NOMO-1 treated with DMSO at 0.1 percent for 48 hours (cell line): Measurements from ENCODE around the gene CAMK2D.
"Not testable (repeated sequence)": the region's sequence is repeated elsewhere in the genome, so short reads cannot be mapped to it uniquely, and the experiment has no call there.

Experiments
- DNase-seq: peaks from one replicate; lab custom pipeline; 2025; ENCODE audit not compliant: unreplicated experiment; lab: John Stamatoyannopoulos, UW

CAMK2D gene

DNA sequence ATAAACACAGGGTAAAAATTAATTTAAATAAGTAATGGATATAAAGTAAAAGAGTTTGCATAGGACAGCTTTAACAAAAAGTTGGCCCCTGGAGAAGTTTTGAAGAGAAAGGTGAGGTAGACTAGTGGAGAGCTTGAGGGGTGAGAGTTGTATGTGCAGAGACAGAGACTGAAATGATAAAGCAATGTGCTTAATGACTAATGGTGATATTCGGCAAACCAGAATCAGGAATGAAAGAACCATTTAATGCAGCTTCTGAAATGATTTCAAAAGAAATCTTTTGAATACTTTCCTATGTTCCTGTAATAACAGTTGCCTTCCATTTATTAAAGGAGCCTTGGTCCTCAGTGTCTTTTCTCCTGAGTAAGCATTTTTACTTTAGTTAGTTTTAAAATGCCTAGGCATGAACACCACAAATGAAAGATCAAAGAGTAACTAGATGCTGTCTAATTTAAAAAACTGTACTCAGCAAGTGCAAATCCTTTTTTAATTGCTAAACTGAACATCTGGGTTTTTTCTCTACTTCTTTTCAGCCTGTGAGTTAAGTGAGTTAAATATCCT, 28.5 kb downstream of the CAMK2D start:
- no peak for DNase-seq

DNA sequence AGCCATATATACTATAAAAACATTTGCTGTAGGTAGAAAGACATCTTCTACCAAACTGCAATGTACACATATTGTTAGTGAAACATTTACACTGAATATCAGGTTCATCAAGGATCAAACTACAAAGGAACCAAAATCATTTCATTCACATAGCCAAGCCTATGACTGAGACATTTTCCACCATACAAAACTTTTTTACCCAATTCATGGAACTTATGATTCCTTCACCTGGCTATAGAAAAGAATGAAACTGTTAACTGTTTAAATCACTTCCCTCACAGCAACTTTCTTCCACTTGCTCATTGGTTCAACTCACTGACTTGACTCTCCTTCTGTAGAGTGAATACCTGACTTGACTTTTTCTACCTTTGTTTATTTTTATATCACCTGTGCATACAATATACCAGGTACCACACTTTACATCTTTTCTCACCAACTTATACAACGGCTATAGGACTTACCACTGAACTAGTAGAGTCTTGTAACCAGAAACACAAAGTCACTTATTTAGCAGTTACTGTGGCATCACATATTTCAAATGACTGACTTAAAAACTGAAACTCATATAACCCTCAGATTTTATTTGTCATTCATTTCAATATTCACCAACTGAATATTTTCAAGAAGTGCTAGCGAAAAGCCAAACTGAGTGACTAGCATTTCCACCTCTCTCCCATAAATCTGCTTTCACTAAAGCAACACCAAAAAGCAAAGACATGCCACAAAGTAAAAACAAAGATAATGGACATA, 30.9 kb downstream of the CAMK2D start:
- DNase-seq, result no peak

DNA sequence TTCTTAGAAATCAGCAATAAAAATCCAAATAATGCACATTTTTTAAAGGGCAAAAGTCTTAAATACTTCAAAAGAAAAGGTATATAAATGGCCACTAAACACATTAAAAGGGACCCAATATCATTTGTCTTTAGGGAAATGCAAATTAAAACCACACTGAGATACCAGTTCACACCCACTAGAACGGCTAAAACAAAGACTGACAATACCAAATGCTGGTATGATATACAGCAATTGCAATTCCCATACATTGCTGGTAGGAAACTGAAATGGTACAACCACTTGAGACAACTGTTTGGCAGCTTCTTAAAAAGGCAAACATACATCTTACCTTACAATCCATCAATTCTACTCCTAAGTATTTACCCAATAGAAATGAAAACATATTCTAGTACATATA, 33.7 kb downstream of the CAMK2D start:
- no peak for DNase-seq

DNA sequence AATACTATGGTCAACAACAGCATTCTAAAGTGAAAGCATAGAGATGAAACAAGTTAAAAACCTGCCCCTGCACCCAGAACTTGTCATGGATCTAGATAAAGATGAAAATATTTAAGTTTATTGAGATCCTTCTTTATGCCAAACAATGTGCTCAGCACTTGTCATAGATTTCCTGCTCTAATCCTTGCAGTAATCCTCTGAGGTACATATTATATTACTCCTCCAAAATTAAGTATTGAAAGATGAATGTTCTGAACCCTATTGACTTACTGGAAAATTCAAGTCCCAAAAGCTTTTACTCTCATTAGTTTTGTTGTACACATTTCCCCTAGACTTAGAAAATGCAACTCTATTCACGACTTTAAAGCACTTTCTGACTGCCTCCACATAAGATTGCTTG, 35.6 kb downstream of the CAMK2D start:
- DNase-seq, result no peak

DNA sequence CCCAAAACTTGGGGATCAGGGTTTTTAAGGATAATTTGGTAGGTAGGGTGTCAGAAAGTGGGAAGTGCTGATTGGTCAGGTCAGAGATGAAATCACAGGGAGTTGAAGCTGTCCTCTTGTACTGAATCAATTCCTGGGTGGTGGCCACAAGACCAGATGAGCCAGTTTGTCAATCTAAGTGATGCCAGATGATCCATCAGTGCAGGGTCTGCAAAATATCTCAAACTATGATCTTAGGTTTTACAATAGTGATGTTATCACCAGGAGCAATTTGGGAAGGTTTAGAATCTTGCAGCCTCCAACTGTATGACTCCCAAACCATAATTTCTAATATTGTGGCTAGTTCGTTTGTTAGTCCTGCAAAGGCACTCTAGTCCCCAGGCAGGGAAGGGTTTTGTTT, 43.3 kb downstream of the CAMK2D start:
- no peak for DNase-seq

DNA sequence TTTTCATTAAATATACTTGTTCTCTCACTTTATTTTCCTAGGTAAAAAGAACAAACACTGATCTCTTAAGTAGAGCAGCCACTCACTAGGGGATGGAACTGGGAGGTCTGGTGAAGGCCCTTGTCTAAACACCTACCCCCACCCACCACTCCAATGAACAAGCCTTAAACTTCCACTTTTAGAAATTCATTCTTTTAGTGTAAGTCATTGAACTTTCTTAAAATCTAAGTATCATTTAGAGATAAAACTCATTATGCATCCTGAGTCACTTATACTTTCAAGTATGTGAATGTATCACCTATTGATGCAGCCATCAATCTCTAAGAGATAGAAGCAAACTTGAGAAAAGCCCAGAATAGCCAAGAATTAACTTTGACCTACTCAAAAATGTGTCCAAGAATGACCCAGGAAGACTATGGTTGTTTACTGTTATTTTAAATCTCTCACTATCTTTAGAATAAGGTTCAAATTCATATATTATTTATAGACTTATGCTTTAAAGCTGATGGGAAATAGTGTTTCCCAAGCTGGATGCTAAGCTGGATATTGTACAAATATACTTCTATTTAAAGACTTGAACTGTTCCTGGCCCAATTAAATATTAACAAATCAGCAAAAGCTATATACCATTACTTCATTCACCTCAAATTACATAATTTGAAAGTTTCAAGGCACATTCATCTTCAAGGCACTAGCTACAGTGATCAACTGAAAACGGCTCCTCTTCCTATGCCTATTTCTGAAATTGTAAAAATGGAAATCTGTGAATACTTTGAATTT, 49.5 kb downstream of the CAMK2D start:
- no peak for DNase-seq

DNA sequence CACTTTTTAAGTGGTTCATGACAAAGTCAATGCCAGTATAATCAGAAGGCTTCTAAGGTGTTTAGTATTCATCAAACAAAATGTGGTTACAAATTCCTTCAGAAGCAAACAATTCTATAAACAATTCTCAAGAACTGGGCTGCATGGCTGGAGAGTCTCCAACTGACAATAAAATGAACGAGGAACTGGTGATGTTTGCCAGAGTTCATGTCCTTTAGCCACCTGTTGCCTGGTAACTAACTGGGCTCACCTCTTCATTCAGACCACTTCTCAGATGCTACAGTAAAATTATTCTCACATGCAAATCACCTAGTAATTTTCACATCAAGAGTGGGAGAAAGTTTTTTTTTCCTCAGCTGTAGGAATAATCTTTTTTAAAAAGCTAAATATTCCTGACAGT, 53.3 kb downstream of the CAMK2D start:
- DNase-seq, result no peak

DNA sequence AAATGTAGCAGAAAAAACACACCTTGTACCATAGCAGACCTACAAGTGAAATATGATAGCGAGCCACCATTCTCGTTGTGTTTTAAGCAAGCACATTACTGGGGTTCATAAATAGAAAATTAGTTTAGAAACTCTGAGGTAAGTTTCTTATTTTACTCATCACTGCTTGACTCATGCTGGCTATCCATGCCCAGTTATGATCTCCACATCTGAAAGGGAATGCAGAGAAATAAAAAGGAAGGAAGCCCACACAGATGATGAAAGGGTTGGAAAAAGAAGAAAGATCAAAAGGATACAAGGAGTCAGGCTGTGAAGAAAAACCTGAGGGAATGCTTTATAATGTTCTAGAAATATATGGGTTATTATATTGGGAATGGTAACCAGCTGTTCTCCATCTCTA, 54.5 kb downstream of the CAMK2D start:
- DNase-seq, result no peak

DNA sequence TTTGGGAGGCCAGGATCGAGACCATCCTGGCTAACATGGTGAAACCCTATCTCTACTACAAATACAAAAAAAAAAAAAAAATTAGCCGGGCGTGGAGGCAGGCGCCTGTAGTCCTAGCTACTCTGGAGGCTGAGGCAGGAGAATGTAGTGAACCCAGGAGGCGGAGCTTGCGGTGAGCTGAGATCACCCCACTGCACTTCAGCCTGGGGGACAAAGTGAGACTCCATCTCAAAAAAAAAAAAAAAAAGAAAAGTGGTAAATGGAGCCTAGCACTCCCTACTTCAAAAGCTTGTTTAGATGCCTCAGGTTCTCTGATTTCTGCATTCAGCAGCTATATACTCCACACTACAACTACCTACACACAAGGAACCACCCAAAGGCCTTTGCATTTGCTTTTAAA, 56.4 kb downstream of the CAMK2D start:
- not testable (repeated sequence) for DNase-seq

DNA sequence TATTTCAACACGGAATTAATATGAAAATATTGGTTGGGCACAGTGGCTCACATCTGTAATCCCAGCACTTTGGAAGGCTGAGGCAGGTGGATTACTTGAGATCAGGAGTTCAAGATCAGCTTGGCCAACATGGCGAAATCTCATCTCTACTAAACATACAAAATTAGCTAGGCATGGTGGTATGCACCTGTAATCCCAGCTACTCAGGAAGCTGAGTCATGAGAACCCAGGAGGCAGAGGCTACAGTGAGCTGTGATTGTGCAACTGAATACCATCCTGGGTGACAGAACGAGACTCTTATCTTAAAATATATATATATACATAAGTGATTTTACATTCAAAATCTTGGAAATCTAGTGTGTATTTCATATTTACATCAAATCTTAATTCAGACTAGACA, 58.9 kb downstream of the CAMK2D start:
- not testable (repeated sequence) for DNase-seq

DNA sequence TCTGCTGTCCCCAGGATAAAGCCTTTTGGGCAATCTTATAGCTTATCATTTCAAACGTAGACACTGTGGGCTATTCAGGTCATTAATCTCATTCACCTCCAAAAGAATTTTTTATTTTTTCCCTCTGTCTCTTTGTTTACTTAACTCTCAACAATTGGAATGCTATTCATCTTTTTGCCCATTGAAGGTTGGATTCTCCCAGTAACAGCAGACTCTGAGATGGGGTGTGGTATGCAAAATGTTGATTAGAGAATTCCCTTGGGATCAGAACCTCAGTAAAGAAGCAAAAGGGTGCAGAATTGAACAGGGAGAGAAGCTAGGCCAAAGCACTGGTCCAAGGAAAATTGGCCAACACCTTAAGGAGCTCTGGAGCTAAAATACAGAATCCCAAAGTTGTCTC, 60.4 kb downstream of the CAMK2D start:
- DNase-seq, result no peak

DNA sequence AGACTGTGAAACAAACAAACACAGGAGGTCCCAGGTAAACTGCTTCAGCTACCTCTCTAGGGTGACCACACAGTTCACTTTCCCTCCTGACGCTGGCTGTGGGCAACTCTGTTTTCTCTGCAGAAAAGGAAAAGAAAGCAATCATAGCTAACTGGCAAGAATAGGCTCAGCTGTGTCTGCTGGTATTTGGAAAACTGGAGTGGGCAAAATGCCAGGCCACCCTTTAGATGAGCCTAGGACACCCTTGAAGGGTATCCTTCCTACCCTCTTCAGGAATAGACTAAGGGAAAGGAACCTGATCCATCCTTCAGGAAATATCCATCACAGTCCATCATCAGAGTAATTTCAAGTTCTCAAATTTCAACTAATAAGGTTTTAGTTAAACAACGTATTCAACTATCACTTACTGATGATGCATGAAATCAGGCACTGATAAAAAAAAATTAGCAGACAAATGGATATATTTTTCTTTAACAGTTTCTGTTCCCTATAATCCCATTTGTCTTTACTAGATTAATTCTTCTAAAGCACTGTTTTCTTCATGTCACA, 60.9 kb downstream of the CAMK2D start:
- DNase-seq, result no peak

DNA sequence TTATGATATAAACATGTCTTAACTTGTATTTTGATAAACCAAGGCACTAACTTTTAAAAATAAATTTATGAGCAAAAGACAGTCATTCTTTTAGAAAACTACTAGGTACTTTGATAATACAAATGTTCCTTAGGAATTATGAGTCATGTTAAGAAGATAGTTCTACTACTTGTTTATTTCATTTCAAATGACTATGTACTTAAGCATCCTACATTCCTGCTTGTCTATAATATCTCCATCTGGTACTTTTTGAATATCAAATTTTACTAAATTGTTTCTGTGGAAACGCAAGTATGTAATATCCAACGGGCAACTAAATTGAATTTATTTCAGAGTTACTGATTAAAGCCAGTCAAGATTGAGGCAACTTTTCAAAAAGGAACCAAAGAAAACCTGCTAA, 61.8 kb downstream of the CAMK2D start:
- DNase-seq, result no peak

DNA sequence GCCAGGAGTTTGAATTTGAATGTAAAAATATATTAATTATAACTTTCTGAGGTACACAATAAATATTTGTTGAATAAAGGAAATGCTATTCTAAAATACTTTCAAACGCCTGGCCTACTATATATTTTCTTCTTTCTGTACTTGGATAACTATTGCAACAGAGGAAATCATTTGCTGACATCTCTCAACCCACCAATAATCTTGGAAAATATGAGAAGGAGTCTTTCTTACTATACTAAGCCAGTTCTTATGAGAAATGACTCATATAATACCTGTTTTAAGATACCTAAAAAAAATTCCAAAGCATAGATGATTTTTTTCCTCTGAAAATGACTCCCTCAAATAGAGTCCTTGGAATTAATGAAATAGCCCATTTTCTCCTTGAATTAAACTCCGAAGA, 64.1 kb downstream of the CAMK2D start:
- DNase-seq, result no peak

DNA sequence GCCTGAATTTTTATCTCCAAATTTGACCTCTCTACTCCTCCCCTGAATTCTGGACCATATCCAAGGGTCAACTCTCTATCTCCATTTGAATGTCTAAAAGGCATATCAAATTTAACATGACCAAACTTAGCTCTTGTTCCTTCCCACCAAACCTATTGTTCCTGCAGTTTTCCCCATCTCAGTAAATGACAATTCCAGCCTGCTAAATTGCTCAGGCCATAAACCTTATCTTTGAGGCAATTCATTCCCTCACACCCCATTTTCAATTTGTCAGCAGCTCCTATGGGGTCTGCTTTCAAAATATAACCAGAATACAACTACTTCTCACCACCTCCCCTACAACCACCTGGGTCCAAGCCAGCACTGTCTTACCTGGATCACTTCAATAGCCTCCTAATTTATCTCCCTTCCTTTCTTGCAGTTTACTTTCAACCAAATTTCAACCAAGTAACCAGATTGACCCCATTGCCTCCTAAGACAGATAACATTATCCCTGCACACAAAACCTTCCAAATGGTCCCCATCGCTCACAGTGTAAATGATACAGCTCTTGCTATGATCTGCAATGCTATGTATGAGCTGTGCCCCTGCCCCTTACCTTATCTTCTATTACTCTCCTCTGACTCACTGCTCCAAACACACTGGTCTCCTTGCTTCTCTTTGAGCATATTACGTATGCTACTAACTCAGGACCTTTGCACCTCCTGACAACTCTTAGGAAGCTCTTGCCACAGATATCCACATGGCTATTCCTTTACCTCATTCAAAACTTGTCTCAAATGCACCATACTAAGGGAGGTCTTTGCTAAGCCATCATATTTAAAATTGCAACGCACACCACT, 66.0 kb downstream of the CAMK2D start:
- no peak for DNase-seq

DNA sequence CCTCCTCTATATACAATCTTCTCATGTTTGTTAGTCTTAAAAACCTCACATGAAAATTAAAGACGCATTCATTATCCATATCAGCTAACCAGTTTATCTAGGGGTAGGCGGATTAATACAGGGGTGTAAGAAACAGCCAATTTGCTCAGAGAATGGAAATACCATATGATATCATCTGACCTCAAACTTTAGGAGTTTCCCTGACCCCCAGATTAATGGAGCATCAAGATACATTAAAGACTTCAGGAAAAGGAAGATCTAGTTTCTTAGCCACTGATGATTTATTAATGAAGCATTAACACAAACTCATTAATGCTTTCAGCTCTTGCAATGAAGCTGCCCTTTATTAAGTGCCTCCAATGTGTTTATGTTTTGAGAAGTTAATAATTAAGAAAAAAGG, 67.5 kb downstream of the CAMK2D start:
- no peak for DNase-seq

DNA sequence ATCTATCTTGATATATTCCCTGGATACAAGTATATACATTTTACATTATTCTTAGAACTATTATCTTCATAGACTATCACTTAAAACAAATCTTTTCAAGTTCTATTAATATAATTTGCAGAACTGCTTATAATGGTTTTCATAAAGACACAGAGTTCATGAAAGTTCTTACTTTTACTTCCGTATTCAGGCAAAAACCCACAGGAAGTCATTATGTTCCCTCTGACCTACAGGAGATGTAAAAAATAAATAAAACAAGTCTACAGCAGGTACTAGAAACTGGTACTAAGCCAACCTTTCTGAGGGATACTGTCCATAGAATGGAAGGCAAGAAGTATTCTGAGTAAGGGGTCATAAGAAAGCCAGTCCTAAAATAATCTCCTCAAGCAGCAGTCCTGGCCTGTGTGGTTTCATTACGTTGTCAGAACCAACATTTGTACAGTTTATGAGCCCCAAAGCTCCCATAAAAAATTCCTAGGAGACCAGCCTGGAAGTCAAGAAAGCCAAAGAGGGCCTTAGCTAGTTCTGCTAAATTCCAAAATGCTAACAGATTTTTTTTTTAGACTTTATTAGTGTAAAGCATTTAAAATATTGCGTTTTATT, 68.6 kb downstream of the CAMK2D start:
- DNase-seq, result peak; percentile 87

DNA sequence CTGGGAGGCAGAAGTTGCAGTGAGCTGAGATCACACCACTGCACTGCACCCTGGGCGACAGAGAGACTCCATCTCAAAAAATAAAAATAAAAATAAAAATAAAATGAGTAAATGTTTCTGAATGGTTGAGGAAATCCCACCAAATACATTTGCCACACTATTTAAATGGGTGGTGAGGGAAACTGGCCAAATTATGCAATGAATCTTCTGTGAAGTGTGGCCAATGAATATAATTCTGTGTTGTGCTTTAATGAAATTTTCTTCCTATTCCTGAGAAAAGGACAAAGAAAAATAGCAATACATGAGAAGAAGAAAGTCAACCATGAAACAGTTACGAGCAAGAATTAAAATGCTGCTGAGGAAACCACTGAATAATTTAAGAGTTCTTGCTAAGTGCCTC, 69.9 kb downstream of the CAMK2D start:
- DNase-seq, result no peak

DNA sequence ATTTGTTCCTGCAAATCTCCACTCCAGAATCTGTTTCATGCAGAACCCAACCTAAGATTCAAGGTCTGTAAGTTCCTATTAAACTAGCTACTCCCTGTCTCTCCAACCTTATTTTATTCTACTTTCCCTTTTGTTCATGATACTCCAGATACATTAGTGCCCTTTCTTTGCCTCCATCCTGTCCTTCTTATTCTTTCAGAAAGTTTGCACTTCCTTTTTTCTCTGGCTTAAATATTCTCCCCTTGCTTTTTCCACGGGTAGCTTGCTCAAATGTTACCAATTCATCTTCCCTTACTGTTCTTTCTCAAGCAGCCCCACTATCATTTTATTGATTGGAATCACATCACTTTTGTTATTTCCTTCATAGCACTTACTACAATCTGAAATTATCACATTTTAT, 72.1 kb downstream of the CAMK2D start:
- peak; percentile 16 for DNase-seq

DNA sequence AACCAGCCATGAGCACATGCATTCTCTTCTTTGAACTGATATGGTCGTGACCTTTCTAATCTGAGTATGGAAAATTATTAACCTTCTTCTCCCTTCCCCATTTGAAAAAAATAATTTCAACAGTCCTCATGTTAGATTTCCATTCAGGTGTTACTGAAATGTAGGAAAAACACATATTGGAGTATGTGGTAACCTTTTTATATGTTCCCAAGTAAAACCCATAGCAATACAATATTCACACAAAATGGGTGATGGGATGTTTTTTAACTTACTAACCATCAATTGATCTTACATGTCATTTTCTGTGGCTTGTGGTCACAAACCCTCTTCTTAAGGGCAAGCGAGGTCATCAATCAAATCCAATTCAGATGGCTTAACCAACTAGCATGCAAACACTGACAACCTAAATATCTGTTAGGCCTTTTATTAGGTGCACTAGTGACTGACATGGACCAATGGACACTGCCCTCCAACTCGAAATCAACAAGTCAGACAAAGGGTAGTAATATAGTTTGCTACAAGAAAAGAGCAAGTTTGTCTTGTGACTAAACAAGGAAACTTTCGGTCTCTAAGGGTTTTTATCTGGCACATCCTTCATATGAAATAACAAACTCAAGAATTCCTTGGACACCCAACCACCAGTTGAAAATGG, 74.3 kb downstream of the CAMK2D start:
- DNase-seq, result peak; percentile 39
